Skin of body (tissue), 2 donors: ENCODE data around the gene PAQR9. TPM values are rescaled to one million over a fixed set of nuclear protein-coding genes. Genes with fewer than 3 reads are reported as not detected.

Experiments
- DNase-seq: peaks from one replicate; lab custom pipeline; 2025; lab: John Stamatoyannopoulos, UW
- total RNA-seq: library from RNA; depleted of rRNA; stranded (reverse); fragments of >200 nt; gene quantifications from one replicate; pipeline ENCODE4 v1.2.3, GENCODE V29; 2014

PAQR9 gene
- total RNA-seq, 1 donor from 2014 or later: not detected

DNA sequence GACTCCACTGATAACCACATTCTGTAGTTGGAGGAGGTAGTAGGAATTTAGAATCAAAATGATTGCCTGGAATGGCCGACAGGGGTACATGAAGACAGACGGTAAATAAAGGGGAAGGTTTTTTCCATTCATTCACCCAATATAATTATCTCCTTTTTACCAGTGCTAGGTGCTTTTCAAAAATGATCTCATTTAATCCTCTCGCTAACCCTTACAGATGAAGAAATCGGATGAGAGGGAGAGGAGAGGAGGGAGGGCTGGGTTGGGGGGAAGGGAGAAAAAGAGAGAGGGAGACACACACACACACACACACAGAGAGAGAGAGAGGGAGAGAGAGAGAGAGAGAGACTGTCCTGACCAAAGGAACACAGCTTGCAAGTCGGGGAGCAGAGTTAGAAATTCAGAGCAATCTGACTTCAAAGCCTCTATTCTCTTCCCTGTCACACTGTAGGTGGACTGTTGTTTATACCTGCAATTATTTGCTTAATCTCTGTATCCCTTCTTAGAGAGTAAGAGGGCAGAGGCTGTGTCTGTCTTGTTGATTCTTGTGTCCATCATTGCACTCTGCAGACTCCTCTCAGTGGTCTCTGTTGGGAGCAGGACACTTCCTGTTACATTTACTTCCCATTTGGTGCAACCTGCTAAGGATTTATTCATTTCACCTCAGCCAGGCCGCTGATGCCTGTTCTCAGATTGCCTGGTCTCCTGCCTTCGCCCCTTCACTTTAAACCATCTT, 18.7 kb upstream of the PAQR9 start:
- no peak for DNase-seq

DNA sequence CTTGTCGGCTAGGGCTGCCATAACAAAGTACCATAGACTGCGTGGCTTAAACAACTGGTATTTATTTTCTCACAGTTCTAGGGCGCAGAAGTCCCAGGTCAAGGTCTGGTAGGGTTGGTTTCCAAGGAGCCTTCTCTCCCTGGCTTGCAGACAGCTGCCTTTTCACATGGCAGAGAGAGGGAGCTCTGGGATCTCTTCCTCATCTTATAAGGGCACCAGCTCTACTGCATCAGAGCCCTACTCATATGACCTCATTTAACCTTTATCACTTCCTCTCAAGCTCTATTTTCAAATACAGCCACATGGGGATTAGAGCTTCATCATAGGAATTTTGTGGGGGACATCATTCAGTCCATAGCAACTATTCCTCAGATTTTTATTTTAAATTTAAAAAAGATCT, 17.6 kb upstream of the PAQR9 start:
- no peak for DNase-seq

DNA sequence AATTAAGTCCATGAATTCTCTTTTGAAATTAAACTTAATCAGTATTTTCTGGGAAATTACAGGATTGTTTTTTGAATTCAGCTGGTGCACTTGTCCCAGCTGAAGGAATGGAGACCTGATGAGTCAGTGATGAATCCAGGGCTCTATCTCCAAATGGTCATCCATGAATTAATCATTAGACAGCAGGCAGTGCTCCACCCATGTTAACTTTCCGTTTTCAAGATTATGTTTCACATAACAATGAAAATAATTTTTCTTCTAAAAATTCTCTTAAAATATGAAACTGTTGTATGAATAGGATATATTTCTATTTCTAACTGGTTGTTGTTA, 13.9 kb upstream of the PAQR9 start:
- no peak for DNase-seq

DNA sequence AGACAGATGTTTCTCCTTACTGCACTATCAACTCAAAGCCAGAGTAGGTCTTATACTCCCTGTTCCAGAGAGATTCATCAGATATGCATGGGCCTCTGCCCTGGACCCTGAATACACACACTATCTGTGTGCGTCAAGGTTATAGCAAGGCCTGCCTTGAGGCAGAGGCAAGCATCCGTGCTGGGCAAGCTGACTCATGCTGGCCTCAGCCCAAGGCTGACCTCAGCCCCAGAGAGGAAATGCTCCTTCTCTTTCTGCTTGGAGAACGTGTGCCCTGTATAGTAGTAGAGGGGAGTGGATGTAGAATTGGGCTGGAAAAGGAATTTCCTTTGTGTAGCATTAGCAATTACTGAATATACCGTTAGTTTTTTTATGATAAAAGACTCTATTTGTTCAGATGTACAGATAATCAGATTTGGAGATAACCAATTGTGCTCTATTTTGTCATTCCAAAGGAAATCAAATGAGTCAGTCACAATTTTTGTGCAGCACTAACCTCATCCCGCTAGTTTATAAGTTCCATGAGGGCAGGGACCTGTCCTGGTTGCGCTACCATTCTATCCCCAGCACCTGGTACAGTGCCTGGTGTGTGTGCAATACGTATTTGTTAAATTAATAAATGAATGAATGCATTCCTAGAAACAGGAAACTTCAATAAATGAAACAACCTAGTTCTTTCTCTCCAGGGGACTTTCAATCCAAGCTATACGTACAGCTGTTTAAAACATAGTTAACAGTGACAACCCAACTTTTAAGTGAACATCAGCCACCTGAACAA, 13.3 kb upstream of the PAQR9 start:
- no peak for DNase-seq

DNA sequence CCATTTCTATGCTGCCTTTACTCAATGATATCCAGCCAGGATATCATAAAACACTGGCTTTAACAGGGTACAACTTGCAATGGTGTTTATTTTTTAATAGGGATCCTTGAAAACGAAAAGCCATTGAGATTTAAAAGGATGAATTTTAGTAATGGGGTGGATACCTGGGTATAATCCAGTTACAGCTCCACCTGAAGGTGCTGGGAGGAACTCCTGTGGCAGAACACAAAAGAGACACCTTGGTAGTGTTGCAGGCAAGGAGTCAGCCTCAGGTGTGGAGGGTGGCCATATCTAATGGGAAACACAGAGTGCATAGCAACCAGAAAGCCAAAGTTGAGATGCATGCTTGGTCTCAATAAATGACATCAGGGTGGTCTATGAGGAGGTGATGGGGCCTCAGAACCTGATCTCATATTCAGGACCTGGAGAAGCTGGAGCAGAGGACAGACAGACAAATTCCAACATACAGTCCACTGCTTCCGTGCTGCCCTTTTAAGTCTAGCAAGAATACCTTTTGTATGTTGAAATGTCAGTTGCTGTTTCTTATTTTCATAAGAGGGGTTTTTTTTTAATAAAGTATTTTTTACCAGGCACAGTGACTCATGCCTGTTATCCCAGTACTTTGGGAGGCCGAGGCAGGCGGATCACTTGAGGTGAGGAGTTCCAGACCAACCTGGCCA, 12.0 kb upstream of the PAQR9 start:
- no peak for DNase-seq

DNA sequence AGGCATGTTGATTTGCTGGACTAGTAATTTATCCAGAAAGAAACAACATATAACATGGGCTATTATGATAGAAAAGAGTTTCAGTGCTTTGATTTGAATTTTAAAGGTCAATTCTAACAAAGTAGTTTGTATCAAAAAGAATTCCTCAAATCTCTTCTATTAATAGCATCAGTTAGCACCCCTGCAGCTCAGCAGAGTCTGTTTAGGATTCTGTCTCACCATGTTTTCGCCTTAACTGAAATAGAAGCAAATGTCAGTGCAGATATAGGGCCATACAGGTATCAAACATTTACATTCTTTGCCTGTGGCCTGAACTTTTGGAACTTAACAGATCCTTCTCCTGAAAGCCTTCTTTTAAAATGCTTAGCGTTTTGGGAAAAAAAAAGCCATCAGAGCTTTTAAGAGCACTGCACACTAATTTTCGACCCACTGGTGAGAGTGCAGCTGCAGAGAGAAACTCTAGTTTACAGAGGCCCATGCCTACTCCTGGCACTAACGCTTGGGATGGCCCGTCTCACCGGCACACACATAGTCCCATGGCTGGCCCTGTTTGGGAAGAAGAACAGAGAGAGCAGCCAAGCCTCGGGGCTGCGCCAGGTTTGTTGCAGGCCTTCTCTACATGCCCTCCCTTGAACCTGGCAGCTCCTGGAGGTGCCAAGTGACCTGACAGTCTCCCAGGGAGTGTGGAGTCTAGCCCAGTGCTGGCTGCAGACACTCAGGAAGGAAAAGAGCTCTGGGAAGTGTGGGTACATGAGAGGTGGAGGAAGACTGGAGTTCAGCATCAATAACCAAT, 9.9 kb upstream of the PAQR9 start:
- DNase-seq: no peak

DNA sequence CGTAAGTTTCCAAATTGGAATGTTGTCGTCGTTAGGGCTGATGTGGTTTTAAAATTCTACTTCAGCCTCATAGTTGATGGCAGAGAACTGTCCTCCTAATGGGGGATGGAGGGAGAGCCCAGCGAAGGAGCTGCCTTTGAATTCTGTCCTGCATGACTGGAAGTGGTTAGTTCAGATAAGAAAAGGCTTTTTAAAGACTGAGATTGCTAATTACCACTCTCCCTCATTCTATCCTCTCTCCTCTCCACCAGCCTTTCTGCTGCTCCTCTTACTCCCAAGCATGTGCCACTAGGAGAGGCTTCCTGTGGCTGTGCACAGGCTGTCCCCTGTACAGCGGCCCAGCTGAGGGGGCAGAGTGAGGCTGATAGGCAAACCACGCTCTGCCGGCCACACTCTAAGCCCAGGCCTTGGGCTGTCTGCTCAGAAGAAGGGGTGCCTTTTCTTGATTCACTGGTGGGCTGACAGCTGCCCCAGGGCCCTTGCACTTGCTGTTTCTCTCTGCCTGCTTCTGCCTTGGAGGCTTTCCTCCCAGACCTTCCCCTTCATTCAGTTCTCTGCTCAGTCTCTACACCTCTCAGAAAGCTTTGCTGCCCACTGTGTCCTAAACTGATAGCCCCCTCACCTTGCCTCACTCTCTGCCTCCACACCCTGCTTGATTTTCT, 8.7 kb upstream of the PAQR9 start:
- no peak for DNase-seq

DNA sequence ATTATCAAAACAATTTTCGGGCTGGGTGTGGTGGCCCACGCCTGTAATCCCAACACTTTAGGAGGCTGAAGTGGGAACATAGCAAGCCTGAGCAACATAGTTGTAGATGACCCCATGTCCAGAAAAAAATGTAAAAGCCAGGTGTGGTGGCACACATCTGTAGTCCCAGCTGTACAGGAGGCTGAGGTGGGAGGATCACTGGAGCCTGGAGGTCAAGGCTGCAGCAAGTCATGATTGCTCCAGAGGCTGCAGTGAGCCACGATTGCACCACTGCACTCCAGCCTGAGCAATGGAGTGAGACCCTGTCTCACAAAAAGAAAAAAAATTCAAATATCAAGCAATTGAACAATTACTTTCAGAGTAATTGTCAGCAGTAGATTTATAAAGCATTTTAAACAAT, 8.0 kb upstream of the PAQR9 start:
- DNase-seq: no peak

DNA sequence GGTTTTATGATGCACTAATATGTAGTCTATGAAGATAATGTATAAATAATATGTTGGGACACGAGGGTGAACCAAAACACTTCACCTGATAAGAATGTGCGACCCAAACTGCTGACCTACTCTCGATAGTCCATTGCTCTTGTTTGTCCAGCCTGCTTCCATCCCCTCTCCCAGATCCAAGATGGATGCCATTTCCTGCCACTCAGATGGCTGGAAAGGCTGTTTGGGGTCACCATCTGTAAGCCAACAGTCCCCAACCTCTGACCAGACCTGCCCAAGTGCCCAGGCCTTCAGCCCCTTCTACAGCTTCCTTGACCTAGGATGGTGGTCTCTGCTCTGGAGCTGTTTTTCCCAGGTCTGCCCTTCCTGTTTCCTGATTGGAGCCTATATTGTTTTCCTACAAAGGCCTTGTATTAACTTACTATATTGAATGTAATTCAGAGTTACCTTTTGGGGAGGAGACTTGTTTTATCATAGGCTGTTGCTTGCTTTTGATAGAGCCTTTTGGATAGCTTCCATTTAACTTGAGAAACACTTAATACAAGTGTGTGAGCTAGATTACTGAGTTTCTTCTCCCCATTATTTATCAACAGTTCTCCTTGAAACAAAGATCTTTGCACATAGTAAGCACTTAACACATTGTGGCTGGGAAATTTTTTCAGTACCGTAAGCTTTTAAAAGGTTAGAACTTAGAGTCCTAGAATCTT, 5.0 kb upstream of the PAQR9 start:
- DNase-seq: no peak

DNA sequence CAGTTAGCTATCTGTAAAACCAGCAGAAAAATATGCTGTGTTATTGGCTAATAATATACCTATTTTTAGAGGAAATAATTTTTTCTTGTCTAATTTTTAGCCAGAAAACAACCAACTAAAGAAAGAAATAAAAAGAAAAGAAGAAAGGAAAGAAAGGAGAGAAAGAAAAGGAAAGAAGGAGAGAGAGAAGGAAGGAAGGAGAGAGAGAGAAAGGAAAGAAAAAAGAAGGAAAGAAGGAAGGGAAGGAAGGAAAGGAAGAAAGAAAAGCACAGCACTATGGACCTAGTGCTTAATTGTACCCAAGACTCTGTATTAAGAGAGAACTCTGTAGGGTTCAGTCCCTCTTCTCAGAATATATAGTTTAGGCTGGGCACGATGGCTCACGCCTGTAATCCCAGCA, 3.3 kb upstream of the PAQR9 start:
- no peak for DNase-seq

DNA sequence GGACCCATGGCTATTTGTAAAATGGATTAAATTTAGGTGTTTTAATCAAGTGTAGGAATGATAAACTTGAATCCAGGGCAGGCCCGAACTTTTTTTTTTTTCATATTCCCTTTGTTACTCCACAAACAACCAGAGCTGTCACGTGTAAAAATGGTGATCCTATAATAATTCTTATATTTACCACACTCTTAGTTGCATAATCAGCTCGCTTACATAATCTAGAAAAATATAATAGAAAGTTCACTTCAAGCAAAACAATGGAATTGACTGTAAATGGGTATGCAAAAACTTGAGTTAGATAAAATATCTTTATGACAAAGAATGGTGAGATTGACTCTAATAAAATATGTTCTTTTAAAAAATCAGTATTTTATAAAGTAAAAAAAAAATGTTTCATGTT, 2.1 kb upstream of the PAQR9 start:
- DNase-seq: no peak

DNA sequence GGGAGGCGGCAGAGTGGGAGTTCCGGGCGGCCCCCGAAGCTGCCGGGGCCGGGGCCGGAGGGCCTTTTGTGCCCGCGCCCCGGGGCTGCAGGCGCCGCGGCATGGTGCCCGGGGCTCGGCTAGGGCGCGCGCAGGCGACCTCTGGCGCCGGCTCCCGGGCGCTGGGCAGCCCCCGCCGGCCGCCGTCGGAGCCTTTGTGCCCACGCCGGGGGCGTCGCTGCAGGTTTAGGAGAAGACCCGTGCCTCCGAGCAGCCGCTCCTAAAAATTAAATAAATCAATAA, 299 bp downstream of the PAQR9 start:
- DNase-seq: no peak

DNA sequence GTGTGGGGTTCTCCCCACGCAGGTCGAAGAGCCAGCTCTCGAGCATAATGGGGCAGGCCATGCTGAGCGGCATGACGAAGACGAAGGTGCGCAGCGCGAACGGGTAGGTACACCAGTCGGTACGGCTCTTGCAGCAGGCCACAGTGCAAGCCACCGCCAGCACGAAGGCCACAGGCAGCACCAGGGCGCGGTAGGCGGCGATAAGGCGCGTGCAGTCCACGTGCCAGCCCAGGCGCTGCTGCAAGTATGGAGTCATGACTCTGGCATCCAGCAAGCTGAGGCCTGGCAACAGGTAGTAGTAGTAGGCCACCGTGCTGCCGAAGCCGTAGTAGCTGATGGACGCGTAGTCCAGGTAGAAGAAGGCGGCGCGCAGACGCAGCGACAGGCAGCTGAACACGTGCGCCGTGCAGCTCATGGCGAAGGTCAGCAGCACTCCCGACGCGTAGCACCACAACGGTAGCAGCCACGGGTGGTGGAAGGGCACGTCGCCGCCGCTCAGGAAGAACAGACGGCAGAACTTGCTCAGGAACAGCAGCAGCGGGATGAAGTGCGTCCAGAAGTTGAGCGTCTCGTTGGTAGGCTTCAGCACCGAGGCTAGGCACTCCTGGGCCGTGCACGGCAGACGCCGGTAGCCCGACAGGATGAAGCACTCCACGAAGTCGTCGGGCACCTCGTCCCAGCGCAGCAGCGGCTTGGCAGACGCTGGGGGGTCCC, 797 bp downstream of the PAQR9 start:
- DNase-seq: no peak

DNA sequence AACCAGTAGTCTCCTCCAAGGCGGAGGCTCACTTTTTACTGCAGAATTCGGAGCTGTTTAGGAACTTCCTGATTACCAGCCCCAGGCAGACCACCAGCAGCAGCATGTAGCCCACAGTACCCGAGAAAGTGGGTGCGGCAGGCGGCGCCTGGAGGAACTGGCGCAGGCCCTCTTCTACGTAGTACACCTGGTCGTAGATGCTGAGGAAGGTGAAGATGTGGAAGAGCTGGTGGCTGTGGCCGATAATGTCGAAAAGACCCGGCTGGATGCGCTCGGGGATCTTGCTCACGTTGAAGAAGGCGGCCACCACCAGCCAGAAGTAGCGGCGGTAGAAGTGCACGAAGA, 1.3 kb downstream of the PAQR9 start:
- no peak for DNase-seq

DNA sequence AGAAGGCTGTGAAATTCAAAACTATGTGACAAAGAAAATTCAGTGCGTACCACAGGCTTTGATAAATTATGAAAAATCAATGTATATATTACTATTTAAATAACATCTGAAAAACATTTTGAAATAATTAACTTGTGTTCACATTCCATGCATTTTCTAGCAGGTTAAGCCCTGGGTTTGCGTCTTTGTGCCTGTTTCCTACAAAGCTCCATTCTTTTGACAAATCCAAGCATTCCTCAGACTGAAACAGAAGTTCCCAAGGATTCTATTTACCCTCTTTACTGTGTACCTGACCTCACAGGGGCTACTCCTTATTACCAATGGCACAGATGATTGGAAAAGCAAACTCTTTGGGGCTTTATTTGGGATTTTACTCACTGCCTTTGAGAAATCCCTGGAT, 1.9 kb downstream of the PAQR9 start:
- DNase-seq: no peak

DNA sequence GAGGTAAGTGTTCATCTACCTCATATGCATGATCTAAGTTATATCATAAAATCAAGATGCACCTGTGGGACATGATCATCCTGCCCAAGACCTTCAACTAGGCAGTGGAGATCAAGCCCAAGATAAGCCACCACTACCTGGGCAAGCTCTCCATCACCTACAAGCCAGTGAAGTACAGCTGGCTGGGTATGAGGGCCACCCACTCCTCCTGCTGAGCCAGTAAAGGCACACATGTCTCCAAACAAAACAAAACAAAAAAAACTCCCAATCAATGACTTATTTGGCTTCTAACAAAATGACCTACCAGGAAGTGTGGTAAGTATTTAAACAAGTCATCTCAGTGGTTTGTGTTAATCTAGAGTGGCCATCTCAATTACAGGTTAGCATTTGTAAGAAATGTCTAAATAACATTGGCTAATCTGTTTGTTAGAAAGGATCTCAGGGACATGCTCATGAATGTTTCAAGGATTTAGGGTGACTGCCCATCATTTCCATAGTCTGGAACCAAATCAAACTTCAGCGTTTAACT, 3.1 kb downstream of the PAQR9 start:
- DNase-seq: no peak

DNA sequence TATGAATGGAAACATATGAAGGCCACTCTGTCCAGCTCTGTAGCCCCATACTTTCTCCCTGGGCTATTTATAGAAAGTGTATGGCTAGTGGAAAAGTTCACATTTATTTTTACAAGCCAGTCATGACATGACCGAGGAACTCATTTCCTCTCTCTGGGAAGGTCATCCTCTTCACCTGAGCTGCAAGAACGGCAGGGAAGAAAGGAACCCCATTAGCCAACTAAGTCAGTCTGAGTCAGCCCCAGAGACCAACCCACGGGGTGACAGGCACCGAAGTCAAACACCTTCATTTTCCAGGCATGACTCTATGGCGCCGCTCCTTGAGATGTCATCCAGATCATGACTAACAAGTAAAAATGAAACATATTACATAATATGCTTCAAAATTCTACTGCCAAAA, 4.8 kb downstream of the PAQR9 start:
- no peak for DNase-seq

DNA sequence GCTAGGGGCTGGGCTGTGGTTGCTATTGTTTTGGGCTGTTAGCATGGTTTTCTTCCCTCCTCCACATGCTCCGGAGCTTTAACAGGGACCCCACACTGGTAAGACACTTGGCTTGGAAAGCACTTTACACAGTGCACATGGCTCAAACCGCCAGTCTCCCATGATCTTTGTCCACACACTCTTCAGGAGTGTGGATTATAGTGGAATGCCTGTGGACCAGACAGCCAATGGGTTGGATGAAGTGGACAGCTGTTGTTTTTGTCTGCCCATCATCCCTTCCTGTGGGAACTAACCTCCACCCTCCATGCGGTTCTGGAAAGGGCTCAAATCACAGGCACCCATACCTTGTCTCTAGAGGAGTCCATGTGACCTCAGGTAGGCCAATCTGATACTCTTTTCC, 10.0 kb downstream of the PAQR9 start:
- no peak for DNase-seq

DNA sequence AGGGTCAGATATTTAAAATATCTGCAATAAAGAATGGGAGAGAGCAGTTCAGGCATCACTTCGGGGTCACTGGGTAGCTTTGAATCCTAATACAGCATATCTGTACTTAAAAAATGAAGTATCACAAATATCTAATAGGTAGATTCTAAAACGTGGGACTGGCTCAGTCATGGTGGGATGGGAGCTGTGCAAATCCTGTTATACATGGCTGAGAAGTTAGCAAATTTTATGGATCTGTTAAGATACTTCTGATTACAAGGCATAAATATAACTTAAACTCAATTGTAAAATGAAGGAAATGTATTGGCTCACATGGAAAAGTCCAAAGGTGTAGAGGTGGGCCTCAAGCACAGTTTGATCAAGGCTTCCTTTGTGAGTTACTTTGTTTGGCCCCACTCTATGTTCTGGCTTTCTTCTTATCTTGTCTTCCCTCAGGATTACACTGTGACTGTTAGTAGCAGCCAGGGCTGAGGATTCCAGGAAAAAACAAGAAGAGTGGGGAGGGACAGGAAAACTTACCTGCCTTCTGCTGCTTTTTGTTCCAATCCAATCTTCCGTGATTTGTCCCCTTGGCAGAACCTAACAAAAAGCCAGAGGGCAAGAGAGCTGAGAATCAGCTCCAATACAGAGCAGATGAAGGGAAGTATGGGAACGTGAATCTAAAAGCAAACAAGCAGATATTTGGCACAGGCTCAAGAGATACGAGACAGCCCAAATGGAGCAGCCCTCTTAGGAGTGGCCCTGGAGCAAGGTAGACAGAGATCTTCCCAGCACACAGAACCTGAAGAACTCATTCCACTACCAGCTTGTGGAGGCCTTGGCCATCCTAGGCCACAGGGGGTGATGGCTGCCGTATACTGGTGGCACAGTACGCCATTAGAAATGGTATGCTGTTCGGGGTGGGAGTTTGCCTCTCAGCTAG, 10.9 kb downstream of the PAQR9 start:
- DNase-seq: no peak
